ENCODE data around the gene TAF3. TPM values are rescaled to one million over a fixed set of nuclear protein-coding genes. Genes with fewer than 3 reads are reported as not detected.

Gene TAF3
- total RNA-seq, 1 donor from 2014 or later = 8.5 TPM

DNA sequence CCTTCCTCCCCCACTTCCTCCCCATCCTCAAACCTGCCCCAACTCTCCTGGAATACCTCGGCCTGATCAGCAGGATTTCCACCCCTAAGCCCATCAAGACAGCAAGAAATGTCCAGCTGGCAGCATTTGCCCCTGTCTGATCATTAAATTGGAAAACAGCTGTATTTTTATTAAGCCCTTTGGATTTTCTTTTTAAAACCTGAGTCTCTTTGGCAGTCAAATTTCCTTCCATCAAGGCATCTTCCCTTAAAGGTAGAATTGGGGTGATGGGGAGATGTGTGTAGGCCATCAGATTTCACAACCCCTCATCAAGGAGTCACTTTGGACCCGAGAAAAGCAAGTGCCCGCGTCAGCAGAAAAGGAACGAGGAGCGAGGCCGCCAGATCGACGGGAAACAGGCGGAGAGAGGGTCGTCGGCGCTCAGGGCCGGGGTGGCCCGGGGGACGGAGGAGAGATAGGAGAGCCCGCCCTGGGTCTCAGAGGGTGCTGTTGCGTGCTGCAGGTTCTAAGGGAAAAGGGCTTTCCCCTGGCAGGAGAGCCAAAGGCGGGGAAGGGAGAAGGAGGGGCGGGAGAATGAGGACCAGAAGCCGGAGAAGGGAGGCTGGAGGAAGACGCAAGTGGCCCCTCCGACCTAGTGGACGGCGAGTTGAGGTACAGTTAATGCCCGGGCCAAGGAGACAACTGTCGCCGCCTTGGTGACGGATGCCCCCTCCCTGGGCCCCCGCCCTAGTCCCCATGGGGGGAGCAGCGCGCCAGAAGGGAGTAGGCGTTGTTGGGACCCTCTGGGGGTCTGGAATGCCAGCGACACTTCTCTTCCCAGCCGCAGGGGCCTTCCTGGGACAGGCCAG is 224.6 kb downstream of the TAF3 start:
- DNase-seq (ENCODE audit: low spot score in 2 of 2) = no peak

GRCh38 chr10:8043569-8044306 is 225.4 kb downstream of the TAF3 start:
- intact Hi-C loops (cut with DNase I) = no loop called here
- peaks cover 0 to 11% of the 10 kb centered on the region in 2 donors for H3K4me1 ChIP-seq
- no peak for DNase-seq (ENCODE audit: low spot score in 2 of 2)
- no peaks in the 10 kb centered on the region for H3K36me3 ChIP-seq
- peak overlapping the region in 1 of 2 donors; percentile 1 for H3K4me3 ChIP-seq
- H3K9me3 ChIP-seq = no peaks in the 10 kb centered on the region
- peaks cover 28% of the 10 kb centered on the region for H3K27me3 ChIP-seq
- TF ChIP-seq CTCF (IDR thresholded peaks at IDR 0.05) = no peak
- no peak overlapping the region for H3K27ac ChIP-seq

More for the DNA sequence above, 224.6 kb downstream of the TAF3 start:
- no peak for TF ChIP-seq CTCF (IDR thresholded peaks at IDR 0.05)
- H3K4me1 ChIP-seq = peaks cover 0 to 11% of the 10 kb centered on the region in 2 donors
- no peak overlapping the region for H3K27ac ChIP-seq
- peaks cover 22% of the 10 kb centered on the region for H3K27me3 ChIP-seq
- intact Hi-C loops (cut with DNase I) = no loop called here
- H3K36me3 ChIP-seq = no peaks in the 10 kb centered on the region
- H3K9me3 ChIP-seq = no peaks in the 10 kb centered on the region
- no peak overlapping the region for H3K4me3 ChIP-seq

- no peak for TF ChIP-seq CTCF (IDR thresholded peaks at IDR 0.05)
- intact Hi-C loops (cut with DNase I) = no loop called here
- Histone ChIP-seq H3K36me3 (no peaks in the 10 kb centered on the region), H3K9me3 (no peaks in the 10 kb centered on the region), H3K4me1 (peaks cover 3 to 11% of the 10 kb centered on the region in 2 donors), H3K4me3 (peak overlapping the region in 1 of 2 donors; percentile 1), H3K27ac (no peak overlapping the region), H3K27me3 (peaks cover 34% of the 10 kb centered on the region)
- no peak for DNase-seq (ENCODE audit: low spot score in 2 of 2)
Observed at GRCh38 chr10:8044331-8044907, 226.1 kb downstream of the TAF3 start.

DNA sequence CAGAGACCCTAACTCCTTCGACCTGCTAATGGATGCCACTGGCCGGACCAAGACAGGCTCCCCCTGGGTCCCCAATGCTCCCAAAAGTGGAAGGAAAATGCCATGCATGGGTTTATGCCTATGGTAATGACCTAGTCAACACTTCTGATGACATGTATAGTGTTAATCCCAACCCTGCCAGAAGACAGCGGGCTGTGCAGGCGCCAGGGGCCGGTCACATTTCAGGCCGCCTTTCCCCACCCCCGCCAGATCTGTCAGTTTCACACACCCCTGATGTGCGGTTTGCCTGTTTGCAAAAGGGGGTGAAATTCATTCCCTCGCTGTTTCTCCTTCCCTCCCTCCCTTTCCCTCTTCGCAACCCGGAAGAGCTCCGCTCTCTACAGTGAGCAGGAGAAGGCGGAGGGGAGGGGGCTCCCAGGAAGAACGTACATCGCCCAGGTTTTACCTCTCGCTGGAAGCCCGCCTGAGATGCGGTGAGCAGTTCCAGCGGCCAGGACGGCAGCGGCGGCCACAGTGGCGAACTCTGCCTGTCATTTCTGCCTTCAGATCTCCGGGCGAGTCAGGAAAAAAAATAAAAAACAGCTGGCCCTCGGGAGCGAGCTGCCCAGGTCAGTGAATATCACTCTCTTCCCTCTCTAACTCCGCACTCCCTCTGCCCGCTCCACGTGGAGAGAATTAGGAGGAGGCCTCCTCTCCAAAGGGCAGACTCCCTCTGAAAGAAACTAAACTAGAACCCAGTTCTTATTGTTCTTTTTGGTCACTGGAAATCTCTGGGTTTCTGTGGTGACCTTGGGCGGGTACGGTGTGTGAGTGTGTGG is 226.8 kb downstream of the TAF3 start:
- intact Hi-C loops (cut with DNase I) = no loop called here
- H3K27me3 ChIP-seq = peaks cover 39% of the 10 kb centered on the region
- DNase-seq (ENCODE audit: low spot score in 2 of 2) = no peak

More for the DNA sequence above, 226.8 kb downstream of the TAF3 start:
- H3K27ac ChIP-seq = no peak overlapping the region
- no peaks in the 10 kb centered on the region for H3K9me3 ChIP-seq
- TF ChIP-seq CTCF (IDR thresholded peaks at IDR 0.05) = no peak
- peak overlapping the region; percentile 43 to 49 for H3K4me3 ChIP-seq
- no peaks in the 10 kb centered on the region for H3K36me3 ChIP-seq
- H3K4me1 ChIP-seq = peaks cover 8 to 18% of the 10 kb centered on the region in 2 donors

Measured in ascending aorta (tissue), 2 donors.